Testis (tissue), 2 donors: ENCODE measurements around the gene RNF38.

Experiments used
- CTCF ChIP-seq, 3 experiments: fragments of 450-650 bp in 2 of 3; fragments of 200-600 bp in 1 of 3; sonication (generic) in 1 of 3; IDR thresholded peaks; one replicate each; pipeline ENCODE4 v1.5.1; 2016 to 2019; ENCODE audit warnings: antibody characterized with exemption in 3 of 3, mild to moderate bottlenecking in 2 of 3, moderate library complexity in 1 of 3
- POLR2A ChIP-seq: fragments of 450-650 bp; IDR thresholded peaks from one replicate; pipeline ENCODE4 v1.6.1; 2017; ENCODE audit warnings: antibody characterized with exemption, mild to moderate bottlenecking, moderate library complexity

GRCh38 chr9:36400332-36401163, 479 bp upstream of the RNF38 start:
- TF ChIP-seq POLR2A (no peak), CTCF (IDR thresholded peaks at IDR 0.05) (peak in 1 of 3 experiments; percentile 3)
